Inflammatory macrophage (primary cell): ENCODE data around the gene SCARB2.

ENCODE experiments used
- DNase-seq, 2 donors: peaks; one replicate each; pipeline ENCODE4 v3.0.0-alpha.2; 2020 to 2022

The SCARB2 gene

GRCh38 chr4:76198411-76199237 lies 15.0 kb downstream of the SCARB2 start:
- DNase-seq: peak; percentile 80 to 87

- peak; percentile 70 to 91 for DNase-seq
Observed at GRCh38 chr4:76197971-76198410, 15.6 kb downstream of the SCARB2 start.

- DNase-seq: no peak
Observed at GRCh38 chr4:76197031-76197743, 16.4 kb downstream of the SCARB2 start.

GRCh38 chr4:76196376-76196775 lies 17.2 kb downstream of the SCARB2 start:
- DNase-seq: no peak

- DNase-seq: no peak
Observed at GRCh38 chr4:76195326-76195725, 18.3 kb downstream of the SCARB2 start.

- DNase-seq: peak; percentile 94 to 97
Observed at GRCh38 chr4:76194325-76194724, 19.3 kb downstream of the SCARB2 start.

- peak; percentile 56 for DNase-seq
Observed at GRCh38 chr4:76192236-76192635, 21.4 kb downstream of the SCARB2 start.

- DNase-seq: no peak
Observed at GRCh38 chr4:76188557-76188956, 25.1 kb downstream of the SCARB2 start.

- no peak for DNase-seq
Observed at GRCh38 chr4:76188149-76188548, 25.5 kb downstream of the SCARB2 start.

GRCh38 chr4:76187152-76187551 lies 26.5 kb downstream of the SCARB2 start:
- no peak for DNase-seq

GRCh38 chr4:76182463-76182862 lies 31.2 kb downstream of the SCARB2 start:
- no peak for DNase-seq

- peak; percentile 85 to 90 for DNase-seq
Observed at GRCh38 chr4:76179398-76180318, 34.0 kb downstream of the SCARB2 start.

GRCh38 chr4:76178296-76178695 lies 35.3 kb downstream of the SCARB2 start:
- no peak for DNase-seq

GRCh38 chr4:76177709-76178108 lies 35.9 kb downstream of the SCARB2 start:
- DNase-seq: no peak

- no peak for DNase-seq
Observed at GRCh38 chr4:76175336-76175735, 38.3 kb downstream of the SCARB2 start.

- DNase-seq: no peak
Observed at GRCh38 chr4:76174216-76174615, 39.4 kb downstream of the SCARB2 start.

- no peak for DNase-seq
Observed at GRCh38 chr4:76168688-76169087, 44.9 kb downstream of the SCARB2 start.

- no peak for DNase-seq
Observed at GRCh38 chr4:76166480-76166879, 47.1 kb downstream of the SCARB2 start.

GRCh38 chr4:76160355-76160754 lies 53.3 kb downstream of the SCARB2 start:
- DNase-seq: no peak

- no peak for DNase-seq
Observed at GRCh38 chr4:76156635-76157034, 57.0 kb downstream of the SCARB2 start.

GRCh38 chr4:76155979-76156378 lies 57.6 kb downstream of the SCARB2 start:
- no peak for DNase-seq

- DNase-seq: no peak
Observed at GRCh38 chr4:76153356-76153755, 60.3 kb downstream of the SCARB2 start.
